ENCODE results near the gene TUT7. TPM values are rescaled to one million over a fixed set of nuclear protein-coding genes. Genes with fewer than 3 reads are reported as not detected.

The TUT7 gene
- polyA plus RNA-seq, 1 experiment, result 31.8 TPM

GRCh38 chr9:86350006-86350760, 4.0 kb downstream of the TUT7 start:
- DNase-seq (ENCODE audit: low read depth, low spot score), result no peak
- no peaks in the 10 kb centered on the region; the same call in 1 of the 2 replicates for H3K9me3 ChIP-seq (ENCODE audit: control insufficient read depth, insufficient read depth, low read length)
- H3K4me3 ChIP-seq (ENCODE audit: low read depth, low read length), result no peak overlapping the region; the same call in 1 of the 2 replicates
- H3K27ac ChIP-seq (ENCODE audit: low read depth, low read length), result no peak overlapping the region
- TF ChIP-seq, protein P1, sequence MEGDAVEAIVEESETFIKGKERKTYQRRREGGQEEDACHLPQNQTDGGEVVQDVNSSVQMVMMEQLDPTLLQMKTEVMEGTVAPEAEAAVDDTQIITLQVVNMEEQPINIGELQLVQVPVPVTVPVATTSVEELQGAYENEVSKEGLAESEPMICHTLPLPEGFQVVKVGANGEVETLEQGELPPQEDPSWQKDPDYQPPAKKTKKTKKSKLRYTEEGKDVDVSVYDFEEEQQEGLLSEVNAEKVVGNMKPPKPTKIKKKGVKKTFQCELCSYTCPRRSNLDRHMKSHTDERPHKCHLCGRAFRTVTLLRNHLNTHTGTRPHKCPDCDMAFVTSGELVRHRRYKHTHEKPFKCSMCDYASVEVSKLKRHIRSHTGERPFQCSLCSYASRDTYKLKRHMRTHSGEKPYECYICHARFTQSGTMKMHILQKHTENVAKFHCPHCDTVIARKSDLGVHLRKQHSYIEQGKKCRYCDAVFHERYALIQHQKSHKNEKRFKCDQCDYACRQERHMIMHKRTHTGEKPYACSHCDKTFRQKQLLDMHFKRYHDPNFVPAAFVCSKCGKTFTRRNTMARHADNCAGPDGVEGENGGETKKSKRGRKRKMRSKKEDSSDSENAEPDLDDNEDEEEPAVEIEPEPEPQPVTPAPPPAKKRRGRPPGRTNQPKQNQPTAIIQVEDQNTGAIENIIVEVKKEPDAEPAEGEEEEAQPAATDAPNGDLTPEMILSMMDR (IDR thresholded peaks at IDR 0.05; ENCODE audit: low read depth, low read length), result no peak
- POLR2A ChIA-PET, result no interaction called here
- CTCF ChIA-PET, result interaction anchor here (0.7 kb wide), 2 partner anchors 64 to 251 kb away, joined by 3 to 4 read pairs; no protein-coding TSS in a partner anchor
- no peaks in the 10 kb centered on the region for H3K27me3 ChIP-seq (ENCODE audit: control insufficient read depth, insufficient read depth, low read length)

DNA sequence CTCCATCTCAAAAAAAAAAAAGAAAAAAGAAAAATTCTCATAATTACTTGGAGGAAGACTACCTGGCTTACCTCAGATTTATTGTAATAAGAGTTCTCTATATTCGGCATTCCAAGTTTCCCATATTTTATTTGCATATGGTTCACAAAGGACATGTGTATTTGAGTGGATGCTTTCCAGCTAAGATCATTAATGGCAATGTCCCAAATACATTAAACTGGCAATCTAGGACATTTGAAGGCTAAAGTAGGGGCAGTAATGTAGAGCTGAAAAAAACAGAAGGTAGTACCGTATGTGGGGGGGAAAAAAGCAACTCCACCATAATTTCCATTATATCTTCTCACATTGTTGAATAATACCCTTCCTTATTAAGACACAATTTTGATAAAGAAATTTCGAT, 4.9 kb downstream of the TUT7 start:
- no peaks in the 10 kb centered on the region for H3K27me3 ChIP-seq (ENCODE audit: control insufficient read depth, insufficient read depth, low read length)
- no peak overlapping the region for H3K27ac ChIP-seq (ENCODE audit: low read depth, low read length)
- H3K9me3 ChIP-seq (ENCODE audit: control insufficient read depth, insufficient read depth, low read length), result no peaks in the 10 kb centered on the region; the same call in 1 of the 2 replicates
- CTCF ChIA-PET, result interaction anchor here (0.6 kb wide), 1 partner anchor 710 kb away, joined by 3 read pairs; no protein-coding TSS in a partner anchor
- POLR2A ChIA-PET, result no interaction called here
- DNase-seq (ENCODE audit: low read depth, low spot score), result no peak
- no peak overlapping the region for H3K4me3 ChIP-seq (ENCODE audit: low read depth, low read length)
- TF ChIP-seq, protein P1 (IDR thresholded peaks at IDR 0.05; ENCODE audit: low read depth, low read length), result no peak

DNA sequence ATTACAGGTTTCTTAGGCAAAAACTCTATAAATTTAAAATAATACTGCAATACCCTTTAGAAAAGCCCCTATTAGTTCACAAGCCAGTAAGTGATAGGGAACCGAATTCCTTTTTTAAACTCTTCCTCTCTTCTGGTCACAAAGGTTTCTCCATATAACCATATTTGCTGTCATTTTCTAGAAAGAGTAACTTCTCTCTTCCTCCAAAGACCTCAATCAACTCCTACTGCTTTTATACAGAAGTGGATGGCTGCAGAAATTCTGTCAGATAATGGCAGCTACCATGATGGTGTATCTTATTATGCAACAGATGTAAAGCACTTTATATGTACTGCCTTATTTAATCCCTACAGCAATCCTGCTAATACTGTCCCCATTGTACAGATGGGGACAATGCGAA, 6.2 kb downstream of the TUT7 start:
- no peak overlapping the region for H3K27ac ChIP-seq (ENCODE audit: low read depth, low read length)

GRCh38 chr9:86344818-86345217, 9.4 kb downstream of the TUT7 start:
- no peak overlapping the region for H3K4me3 ChIP-seq (ENCODE audit: low read depth, low read length)
- DNase-seq (ENCODE audit: low read depth, low spot score), result no peak
- H3K27me3 ChIP-seq (ENCODE audit: control insufficient read depth, insufficient read depth, low read length), result no peaks in the 10 kb centered on the region
- CTCF ChIA-PET, result no interaction called here
- no peaks in the 10 kb centered on the region for H3K9me3 ChIP-seq (ENCODE audit: control insufficient read depth, insufficient read depth, low read length)
- POLR2A ChIA-PET, result no interaction called here
- H3K27ac ChIP-seq (ENCODE audit: low read depth, low read length), result no peak overlapping the region
- TF ChIP-seq, protein P1 (IDR thresholded peaks at IDR 0.05; ENCODE audit: low read depth, low read length), result no peak

More for the DNA sequence above, 6.2 kb downstream of the TUT7 start:
- H3K9me3 ChIP-seq (ENCODE audit: control insufficient read depth, insufficient read depth, low read length), result no peaks in the 10 kb centered on the region
- ChIA-PET POLR2A (no interaction called here), CTCF (interaction anchor here (1.5 kb wide), 1 partner anchor 145 kb away, joined by 4 read pairs; no protein-coding TSS in a partner anchor)
- DNase-seq (ENCODE audit: low read depth, low spot score), result no peak
- no peaks in the 10 kb centered on the region for H3K27me3 ChIP-seq (ENCODE audit: control insufficient read depth, insufficient read depth, low read length)
- TF ChIP-seq, protein P1 (IDR thresholded peaks at IDR 0.05; ENCODE audit: low read depth, low read length), result no peak
- H3K4me3 ChIP-seq (ENCODE audit: low read depth, low read length), result no peak overlapping the region

GRCh38 chr9:86342269-86342668, 11.9 kb downstream of the TUT7 start:
- no peaks in the 10 kb centered on the region for H3K27me3 ChIP-seq (ENCODE audit: control insufficient read depth, insufficient read depth, low read length)
- H3K9me3 ChIP-seq (ENCODE audit: control insufficient read depth, insufficient read depth, low read length), result no peaks in the 10 kb centered on the region
- POLR2A ChIA-PET, result no interaction called here
- no peak overlapping the region for H3K27ac ChIP-seq (ENCODE audit: low read depth, low read length)
- CTCF ChIA-PET, result no interaction called here
- no peak overlapping the region for H3K4me3 ChIP-seq (ENCODE audit: low read depth, low read length)
- DNase-seq (ENCODE audit: low read depth, low spot score), result no peak
- TF ChIP-seq, protein P1 (IDR thresholded peaks at IDR 0.05; ENCODE audit: low read depth, low read length), result no peak
